Loucy (cell line): Measurements from ENCODE around the gene PASD1.
A peak's percentile ranks its signal among the peaks of the same experiment; 100 is the strongest.

Experiments
- CTCF ChIP-seq: fragments of 200-600 bp; sonication (generic); conservative IDR thresholded peaks from 2 replicates; pipeline ENCODE4 v1.5.1; 2014; ENCODE audit warnings: mild to moderate bottlenecking, antibody characterized with exemption, low read length
- EZH2phosphoT487 ChIP-seq: fragments of 200-600 bp; IDR thresholded peaks from 2 replicates; pipeline ENCODE4 v1.6.1; 2018; ENCODE audit warnings: antibody characterized with exemption, mild to moderate bottlenecking, moderate library complexity, borderline replicate concordance

GRCh38 chrX:151680805-151681204, 117.3 kb downstream of the PASD1 start:
- TF ChIP-seq CTCF: peak; percentile 69
- TF ChIP-seq EZH2phosphoT487: no peak
